ENCODE data around the gene PPIL1.

PPIL1 gene

DNA sequence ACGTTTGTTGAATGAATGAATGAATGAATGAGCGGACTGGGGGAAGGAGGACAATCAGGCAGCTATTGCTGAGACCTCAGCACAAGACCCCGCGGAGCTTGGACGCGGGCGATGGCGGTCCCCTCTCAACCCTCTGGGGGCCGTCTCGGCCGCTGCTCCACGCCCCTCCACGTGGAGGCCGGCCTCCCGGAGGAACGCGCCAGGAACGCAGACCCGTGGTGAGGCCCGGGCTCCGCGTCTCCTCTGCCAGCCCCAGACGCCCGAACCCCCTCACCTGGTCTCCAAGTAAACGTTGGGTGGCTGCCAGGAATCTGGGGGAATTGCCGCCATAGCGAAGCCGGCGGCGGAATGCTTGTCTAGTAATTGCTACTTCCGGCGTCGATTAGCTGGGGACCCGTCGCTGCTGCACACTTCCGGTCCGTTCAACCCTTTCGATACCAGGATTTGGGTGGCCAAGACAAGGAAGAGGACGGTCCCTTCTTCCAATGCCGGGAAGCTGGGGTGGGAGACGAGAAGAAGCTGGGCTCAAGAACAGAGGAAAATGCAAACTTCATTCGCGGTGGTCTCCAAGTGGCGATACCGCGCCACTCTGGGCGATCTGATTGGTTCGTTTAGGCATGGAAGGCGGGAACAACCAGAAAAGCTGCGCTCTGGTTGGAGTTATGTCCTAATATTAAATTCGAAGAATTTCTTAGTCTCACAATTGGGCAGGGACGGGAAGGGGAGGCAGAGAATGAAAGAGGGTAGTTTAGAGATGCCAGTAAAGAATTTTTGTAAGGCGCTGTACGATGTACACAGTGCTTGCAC lies at the start of gene PPIL1:
Gene PPIL1 (minus strand): TSS at position 361 of the 807 bp plus-strand sequence. CDS start 31 bp downstream, at position 330.
- H3K4me1 ChIP-seq (ENCODE audit: control insufficient read depth, insufficient read depth, low read length) = peaks cover 5% of the 10 kb centered on the region; the same call in 1 of the 2 replicates
- peak within 1 kb of the TSS; percentile 86 for H3K4me3 ChIP-seq (ENCODE audit: low read depth, low read length)
- no peaks in the 10 kb centered on the region for H3K9me3 ChIP-seq (ENCODE audit: control insufficient read depth, insufficient read depth, low read depth, low read length)
- H3K36me3 ChIP-seq (ENCODE audit: control insufficient read depth, insufficient read depth, low read length) = peaks cover 19% of the 10 kb centered on the region
- H3K27me3 ChIP-seq (ENCODE audit: control insufficient read depth, insufficient read depth, low read length) = no peaks in the 10 kb centered on the region
- H3K9ac ChIP-seq (ENCODE audit: low read length) = peak within 1 kb of the TSS; percentile 94
- peak within 1 kb of the TSS; percentile 89 for H3K27ac ChIP-seq (ENCODE audit: low read depth, low read length)

DNA sequence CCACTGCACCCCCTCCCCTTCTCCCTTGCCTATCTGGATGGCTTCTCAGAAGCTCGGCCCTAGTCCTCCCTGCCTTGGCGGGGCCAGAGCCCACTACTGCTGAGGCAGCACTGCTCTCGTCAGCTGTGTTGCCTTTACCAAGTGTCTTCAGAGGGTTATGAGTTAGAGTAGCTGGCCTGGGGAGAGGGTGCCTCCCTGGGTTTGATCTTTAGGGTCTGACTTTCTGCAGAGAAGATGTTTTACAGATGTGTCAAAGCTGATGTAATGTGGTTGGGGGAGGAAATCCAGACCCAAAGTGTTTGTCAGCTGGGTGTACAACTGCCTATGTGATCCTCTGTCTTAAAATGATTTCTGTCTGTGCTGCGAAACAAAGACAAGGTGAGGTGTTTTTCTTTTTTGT lies 49.5 kb upstream of the PPIL1 start:
- Histone ChIP-seq H3K4me3 (ENCODE audit: low read depth, low read length) (no peak overlapping the region), H3K9ac (ENCODE audit: low read length) (no peak overlapping the region), H3K36me3 (ENCODE audit: control insufficient read depth, insufficient read depth, low read length) (peaks cover 5% of the 10 kb centered on the region; the same call in 1 of the 2 replicates), H3K9me3 (ENCODE audit: control insufficient read depth, insufficient read depth, low read depth, low read length) (no peaks in the 10 kb centered on the region), H3K27ac (ENCODE audit: low read depth, low read length) (no peak overlapping the region), H3K4me1 (ENCODE audit: control insufficient read depth, insufficient read depth, low read length) (no peaks in the 10 kb centered on the region), H3K27me3 (ENCODE audit: control insufficient read depth, insufficient read depth, low read length) (no peaks in the 10 kb centered on the region)

DNA sequence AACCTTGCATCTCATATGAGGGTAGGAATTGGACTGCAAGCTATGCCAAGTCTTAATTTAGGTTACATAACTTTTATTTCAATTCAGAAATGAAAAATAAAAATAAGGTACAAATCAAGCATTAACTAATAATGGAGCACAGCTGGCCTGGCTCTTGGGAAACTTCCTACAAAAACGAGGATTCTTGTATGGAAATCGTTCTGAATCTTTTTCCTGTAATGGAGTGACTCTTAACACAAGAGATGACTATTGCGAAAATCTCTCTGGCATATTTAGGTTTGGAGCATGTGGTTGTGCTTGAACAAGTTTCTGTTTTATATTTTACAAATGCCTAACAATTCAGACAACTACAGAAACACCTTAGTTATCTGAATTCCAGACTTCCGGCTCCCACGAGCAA lies 45.9 kb upstream of the PPIL1 start:
- peaks cover 5% of the 10 kb centered on the region for H3K36me3 ChIP-seq (ENCODE audit: control insufficient read depth, insufficient read depth, low read length)
- no peaks in the 10 kb centered on the region for H3K9me3 ChIP-seq (ENCODE audit: control insufficient read depth, insufficient read depth, low read depth, low read length)
- H3K9ac ChIP-seq (ENCODE audit: low read length) = no peak overlapping the region
- no peak overlapping the region for H3K27ac ChIP-seq (ENCODE audit: low read depth, low read length)
- no peaks in the 10 kb centered on the region for H3K27me3 ChIP-seq (ENCODE audit: control insufficient read depth, insufficient read depth, low read length)
- no peaks in the 10 kb centered on the region for H3K4me1 ChIP-seq (ENCODE audit: control insufficient read depth, insufficient read depth, low read length)
- H3K4me3 ChIP-seq (ENCODE audit: low read depth, low read length) = no peak overlapping the region

DNA sequence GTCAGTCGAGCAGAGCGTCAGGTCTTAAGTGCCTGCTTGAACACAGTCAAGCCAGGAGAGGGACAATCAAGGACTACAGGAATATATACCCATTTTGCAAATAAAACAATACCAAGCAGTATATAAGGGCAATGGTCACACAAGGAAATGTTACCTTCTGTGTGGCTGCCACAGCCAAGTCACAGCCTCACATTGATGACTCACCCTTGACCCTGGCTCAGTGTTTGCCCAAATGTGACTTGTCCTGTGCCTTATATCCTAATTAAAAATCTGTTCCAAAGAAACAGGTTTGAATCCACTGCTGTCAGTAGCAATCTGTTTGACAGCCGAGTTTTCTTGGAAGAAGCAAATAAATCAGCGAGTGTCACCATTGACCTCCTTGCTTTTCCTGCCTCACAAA lies 45.4 kb upstream of the PPIL1 start:
- no peak overlapping the region for H3K27ac ChIP-seq (ENCODE audit: low read depth, low read length)
- H3K27me3 ChIP-seq (ENCODE audit: control insufficient read depth, insufficient read depth, low read length) = no peaks in the 10 kb centered on the region
- no peaks in the 10 kb centered on the region for H3K4me1 ChIP-seq (ENCODE audit: control insufficient read depth, insufficient read depth, low read length)
- no peak overlapping the region for H3K4me3 ChIP-seq (ENCODE audit: low read depth, low read length)
- H3K36me3 ChIP-seq (ENCODE audit: control insufficient read depth, insufficient read depth, low read length) = peaks cover 5% of the 10 kb centered on the region
- no peak overlapping the region for H3K9ac ChIP-seq (ENCODE audit: low read length)
- no peaks in the 10 kb centered on the region for H3K9me3 ChIP-seq (ENCODE audit: control insufficient read depth, insufficient read depth, low read depth, low read length)

DNA sequence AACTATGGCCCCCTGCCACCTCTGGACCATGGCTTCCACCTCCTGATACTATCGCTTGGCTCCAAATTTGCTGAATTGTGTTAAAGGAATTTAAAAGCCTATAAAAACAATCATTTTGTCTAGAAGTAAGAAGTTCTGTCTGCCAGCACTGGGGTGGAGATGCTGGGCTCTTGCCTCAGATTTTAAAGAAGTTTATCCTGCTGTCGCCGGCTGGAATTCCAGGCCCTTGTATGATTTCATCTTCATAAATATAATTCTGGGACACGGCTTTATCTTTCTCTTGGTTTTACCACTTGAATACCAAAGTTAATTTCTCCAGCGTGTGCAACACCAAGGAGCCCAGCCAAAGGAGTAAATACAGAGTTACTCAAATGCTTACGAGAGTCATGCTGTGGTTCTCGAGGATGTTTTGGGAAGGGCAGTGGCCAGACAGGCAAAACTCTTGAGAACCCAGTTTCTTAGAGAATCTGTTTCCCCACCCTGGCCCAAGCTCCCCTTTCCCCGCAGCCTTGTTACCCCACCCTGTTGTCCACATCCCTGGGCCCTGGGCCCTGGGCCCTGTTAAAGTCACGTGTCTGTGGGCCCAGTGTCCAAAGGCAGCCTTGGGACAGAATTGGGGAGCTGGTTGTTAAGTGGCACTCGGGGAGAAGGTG lies 43.1 kb upstream of the PPIL1 start:
- Histone ChIP-seq H3K27ac (ENCODE audit: low read depth, low read length) (no peak overlapping the region), H3K9ac (ENCODE audit: low read length) (no peak overlapping the region), H3K27me3 (ENCODE audit: control insufficient read depth, insufficient read depth, low read length) (no peaks in the 10 kb centered on the region), H3K4me3 (ENCODE audit: low read depth, low read length) (no peak overlapping the region), H3K36me3 (ENCODE audit: control insufficient read depth, insufficient read depth, low read length) (peaks cover 5% of the 10 kb centered on the region), H3K9me3 (ENCODE audit: control insufficient read depth, insufficient read depth, low read depth, low read length) (no peaks in the 10 kb centered on the region), H3K4me1 (ENCODE audit: control insufficient read depth, insufficient read depth, low read length) (0 out of 2 replicates have a peak, but pooled peaks cover 6% of the 10 kb centered on the region)

DNA sequence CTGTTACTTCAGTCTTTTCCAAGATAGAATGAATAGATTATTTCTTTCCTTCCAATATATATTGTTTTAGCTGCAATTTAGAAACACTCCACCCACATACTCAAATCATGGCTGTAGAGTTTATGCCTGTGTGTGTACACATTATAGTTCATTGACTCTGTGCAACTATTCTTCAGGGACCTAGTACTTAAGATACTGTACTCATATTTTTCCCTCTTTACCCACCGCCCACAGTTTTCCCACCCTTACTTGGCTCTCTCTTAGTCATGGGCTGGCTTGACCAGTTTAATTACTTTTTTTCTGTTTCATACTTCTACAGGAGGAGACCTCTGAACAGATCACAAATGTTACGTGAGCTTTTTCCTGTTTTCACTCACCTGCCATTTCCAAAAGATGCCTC lies 41.5 kb upstream of the PPIL1 start:
- Histone ChIP-seq H3K27me3 (ENCODE audit: control insufficient read depth, insufficient read depth, low read length) (no peaks in the 10 kb centered on the region), H3K9ac (ENCODE audit: low read length) (no peak overlapping the region), H3K27ac (ENCODE audit: low read depth, low read length) (no peak overlapping the region), H3K4me1 (ENCODE audit: control insufficient read depth, insufficient read depth, low read length) (0 out of 2 replicates have a peak, but pooled peaks cover 6% of the 10 kb centered on the region), H3K9me3 (ENCODE audit: control insufficient read depth, insufficient read depth, low read depth, low read length) (no peaks in the 10 kb centered on the region), H3K36me3 (ENCODE audit: control insufficient read depth, insufficient read depth, low read length) (peaks cover 5% of the 10 kb centered on the region), H3K4me3 (ENCODE audit: low read depth, low read length) (no peak overlapping the region)

DNA sequence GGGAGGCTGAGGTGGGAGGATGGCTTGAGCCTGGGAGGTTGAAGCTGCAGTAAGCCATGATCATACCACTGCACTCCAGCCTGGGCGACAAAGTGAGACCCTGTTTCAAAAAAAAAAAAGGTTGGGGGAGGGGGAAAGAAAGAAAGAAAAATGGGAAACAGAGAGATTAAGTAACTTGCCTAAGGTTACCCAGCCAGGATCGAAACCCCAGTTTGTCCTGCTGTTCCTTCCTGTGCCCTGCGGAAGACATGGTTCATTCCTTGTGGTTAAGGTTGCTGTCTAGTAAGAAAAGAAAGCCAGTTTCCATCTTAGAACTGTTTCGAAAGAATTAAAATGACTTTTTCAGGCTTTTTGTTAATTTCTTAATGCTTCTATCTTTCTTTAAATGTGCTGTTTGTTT lies 41.0 kb upstream of the PPIL1 start:
- Histone ChIP-seq H3K27me3 (ENCODE audit: control insufficient read depth, insufficient read depth, low read length) (no peaks in the 10 kb centered on the region), H3K9ac (ENCODE audit: low read length) (no peak overlapping the region), H3K4me1 (ENCODE audit: control insufficient read depth, insufficient read depth, low read length) (0 out of 2 replicates have a peak, but pooled peaks cover 6% of the 10 kb centered on the region), H3K4me3 (ENCODE audit: low read depth, low read length) (no peak overlapping the region), H3K36me3 (ENCODE audit: control insufficient read depth, insufficient read depth, low read length) (peaks cover 5% of the 10 kb centered on the region), H3K27ac (ENCODE audit: low read depth, low read length) (no peak overlapping the region), H3K9me3 (ENCODE audit: control insufficient read depth, insufficient read depth, low read depth, low read length) (no peaks in the 10 kb centered on the region)

DNA sequence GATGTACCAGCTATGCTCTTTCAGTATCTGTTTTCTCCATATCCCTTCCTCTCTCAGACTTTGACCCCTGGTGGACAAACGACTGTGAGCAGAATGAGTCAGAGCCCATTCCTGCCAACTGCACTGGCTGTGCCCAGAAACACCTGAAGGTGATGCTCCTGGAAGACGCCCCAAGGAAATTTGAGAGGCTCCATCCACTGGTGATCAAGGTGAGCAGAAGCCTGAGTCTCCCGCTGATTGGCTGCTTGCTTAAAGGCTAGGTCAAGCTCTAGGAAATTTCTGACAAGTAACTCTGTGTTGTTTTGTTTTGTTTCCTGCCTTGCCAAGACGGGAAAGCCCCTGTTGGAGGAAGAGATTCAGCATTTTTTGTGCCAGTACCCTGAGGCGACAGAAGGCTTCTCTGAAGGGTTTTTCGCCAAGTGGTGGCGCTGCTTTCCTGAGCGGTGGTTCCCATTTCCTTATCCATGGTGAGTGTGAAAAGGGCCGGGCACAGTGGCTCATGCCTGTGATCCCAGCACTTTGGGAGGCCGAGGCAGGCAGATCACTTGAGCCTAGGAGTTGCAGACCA lies 39.7 kb upstream of the PPIL1 start:
- Histone ChIP-seq H3K4me1 (ENCODE audit: control insufficient read depth, insufficient read depth, low read length) (0 out of 2 replicates have a peak, but pooled peaks cover 6% of the 10 kb centered on the region), H3K9ac (ENCODE audit: low read length) (no peak overlapping the region), H3K27me3 (ENCODE audit: control insufficient read depth, insufficient read depth, low read length) (no peaks in the 10 kb centered on the region), H3K4me3 (ENCODE audit: low read depth, low read length) (no peak overlapping the region), H3K36me3 (ENCODE audit: control insufficient read depth, insufficient read depth, low read length) (no peaks in the 10 kb centered on the region; the same call in 1 of the 2 replicates), H3K27ac (ENCODE audit: low read depth, low read length) (no peak overlapping the region), H3K9me3 (ENCODE audit: control insufficient read depth, insufficient read depth, low read depth, low read length) (no peaks in the 10 kb centered on the region)

DNA sequence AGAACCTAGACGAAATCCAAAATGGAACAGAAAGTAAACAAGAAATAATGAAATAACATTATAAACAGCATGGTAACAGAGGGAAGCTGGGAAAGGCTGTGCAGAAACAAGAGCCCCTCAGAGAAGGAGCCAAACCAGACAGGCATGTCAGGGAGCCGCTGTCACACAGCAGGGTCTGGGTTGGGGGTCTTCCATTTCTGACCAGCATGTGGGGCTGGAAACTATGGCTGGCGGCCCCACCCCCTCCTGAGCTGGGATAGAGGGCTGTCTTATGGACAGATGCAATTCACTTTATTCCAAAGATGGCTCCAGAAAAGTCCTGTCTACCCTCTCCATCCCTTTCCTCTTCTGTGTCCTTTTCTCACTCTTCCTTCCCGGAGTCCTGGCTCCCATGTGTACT lies 38.5 kb upstream of the PPIL1 start:
- no peaks in the 10 kb centered on the region for H3K27me3 ChIP-seq (ENCODE audit: control insufficient read depth, insufficient read depth, low read length)
- no peaks in the 10 kb centered on the region for H3K9me3 ChIP-seq (ENCODE audit: control insufficient read depth, insufficient read depth, low read depth, low read length)
- H3K36me3 ChIP-seq (ENCODE audit: control insufficient read depth, insufficient read depth, low read length) = no peaks in the 10 kb centered on the region; the same call in 1 of the 2 replicates
- 0 out of 2 replicates have a peak, but pooled peaks cover 6% of the 10 kb centered on the region for H3K4me1 ChIP-seq (ENCODE audit: control insufficient read depth, insufficient read depth, low read length)
- H3K27ac ChIP-seq (ENCODE audit: low read depth, low read length) = no peak overlapping the region
- no peak overlapping the region for H3K4me3 ChIP-seq (ENCODE audit: low read depth, low read length)
- no peak overlapping the region for H3K9ac ChIP-seq (ENCODE audit: low read length)

DNA sequence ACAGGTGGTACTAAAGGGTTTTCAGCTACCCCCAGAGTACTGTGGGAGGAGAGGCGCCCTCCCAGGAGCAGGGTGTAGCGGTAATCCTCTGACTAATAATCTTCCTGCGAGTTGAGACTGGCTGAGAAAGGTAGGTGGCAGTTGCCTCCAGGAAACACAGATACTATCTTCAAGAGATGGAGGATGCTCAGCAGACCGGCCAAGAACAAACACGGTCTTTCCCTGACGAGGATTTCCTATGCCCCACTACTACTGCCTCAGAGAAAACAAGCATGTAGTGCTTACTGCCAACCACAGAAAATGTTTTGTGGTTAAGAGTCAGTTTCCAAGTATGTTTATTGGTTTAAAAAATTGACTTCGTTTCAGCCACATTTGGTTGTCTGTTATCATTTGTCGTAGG lies 38.0 kb upstream of the PPIL1 start:
- 0 out of 2 replicates have a peak, but pooled peaks cover 6% of the 10 kb centered on the region for H3K4me1 ChIP-seq (ENCODE audit: control insufficient read depth, insufficient read depth, low read length)
- H3K9me3 ChIP-seq (ENCODE audit: control insufficient read depth, insufficient read depth, low read depth, low read length) = no peaks in the 10 kb centered on the region
- no peak overlapping the region for H3K9ac ChIP-seq (ENCODE audit: low read length)
- H3K27ac ChIP-seq (ENCODE audit: low read depth, low read length) = no peak overlapping the region
- H3K36me3 ChIP-seq (ENCODE audit: control insufficient read depth, insufficient read depth, low read length) = no peaks in the 10 kb centered on the region; the same call in 1 of the 2 replicates
- no peaks in the 10 kb centered on the region for H3K27me3 ChIP-seq (ENCODE audit: control insufficient read depth, insufficient read depth, low read length)
- H3K4me3 ChIP-seq (ENCODE audit: low read depth, low read length) = no peak overlapping the region

DNA sequence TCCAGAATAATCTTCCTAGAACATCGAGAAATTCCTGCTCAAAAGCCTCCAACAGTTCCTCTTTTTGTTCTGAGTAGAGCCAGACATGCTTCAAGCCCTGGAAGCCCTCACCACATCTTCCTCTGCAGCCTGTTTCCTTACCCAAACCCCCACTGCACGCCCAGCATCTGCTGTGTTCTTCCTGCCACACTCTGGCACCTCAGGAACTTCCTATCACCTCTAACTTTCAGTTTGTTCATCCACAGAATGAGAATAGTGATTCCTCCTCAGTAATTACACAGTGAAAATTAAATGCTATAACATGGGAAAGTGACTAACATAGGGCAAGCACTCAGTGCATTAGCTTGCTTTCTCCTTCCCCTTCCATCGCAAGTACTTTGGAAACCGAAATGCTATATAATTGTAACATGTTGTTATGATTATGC lies 37.4 kb upstream of the PPIL1 start:
- H3K27me3 ChIP-seq (ENCODE audit: control insufficient read depth, insufficient read depth, low read length) = no peaks in the 10 kb centered on the region
- H3K9me3 ChIP-seq (ENCODE audit: control insufficient read depth, insufficient read depth, low read depth, low read length) = no peaks in the 10 kb centered on the region
- 0 out of 2 replicates have a peak, but pooled peaks cover 6% of the 10 kb centered on the region for H3K4me1 ChIP-seq (ENCODE audit: control insufficient read depth, insufficient read depth, low read length)
- no peak overlapping the region for H3K9ac ChIP-seq (ENCODE audit: low read length)
- H3K27ac ChIP-seq (ENCODE audit: low read depth, low read length) = no peak overlapping the region
- no peaks in the 10 kb centered on the region; the same call in 1 of the 2 replicates for H3K36me3 ChIP-seq (ENCODE audit: control insufficient read depth, insufficient read depth, low read length)
- H3K4me3 ChIP-seq (ENCODE audit: low read depth, low read length) = no peak overlapping the region

Measured in HUES6 (cell line).